GM12875 (cell line): ENCODE results near the gene MED26.

Experiments
- H3K4me3 ChIP-seq: one replicate; pipeline ENCODE4 v1.5.1; 2011; ENCODE audit warnings: low read depth, low read length, control low read depth
- TF ChIP-seq, protein P1 (sequence below): IDR thresholded peaks from 2 replicates; pipeline ENCODE4 v1.5.1; 2011; ENCODE audit warnings: low read depth, mild to moderate bottlenecking, control low read depth, inconsistent platforms, low read length, moderate library complexity, borderline replicate concordance; ENCODE audit not compliant: insufficient read depth

MED26 gene

DNA sequence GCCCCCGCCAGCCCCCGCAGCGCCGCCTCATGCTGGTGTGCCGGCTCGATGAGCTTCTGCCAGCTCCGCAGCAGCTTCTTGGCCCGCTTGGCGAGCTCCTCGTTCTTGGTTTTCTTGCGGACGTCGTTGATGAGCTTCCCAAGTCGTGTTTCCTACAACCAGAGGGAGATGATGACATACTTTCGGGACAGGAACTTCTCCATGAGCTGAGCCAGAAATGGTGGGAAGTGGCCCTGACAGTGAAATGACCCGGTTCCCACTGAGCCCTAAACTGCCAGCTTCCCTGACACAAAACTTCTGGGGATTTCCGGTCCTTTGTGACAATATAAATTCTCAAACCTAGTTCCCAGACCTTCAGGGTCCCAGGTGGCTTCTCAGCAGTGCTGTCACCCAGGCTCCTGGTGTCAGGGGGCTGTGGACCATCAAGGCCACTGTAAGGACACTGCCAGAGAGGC is 50.4 kb downstream of the MED26 start:
- TF ChIP-seq, protein P1, sequence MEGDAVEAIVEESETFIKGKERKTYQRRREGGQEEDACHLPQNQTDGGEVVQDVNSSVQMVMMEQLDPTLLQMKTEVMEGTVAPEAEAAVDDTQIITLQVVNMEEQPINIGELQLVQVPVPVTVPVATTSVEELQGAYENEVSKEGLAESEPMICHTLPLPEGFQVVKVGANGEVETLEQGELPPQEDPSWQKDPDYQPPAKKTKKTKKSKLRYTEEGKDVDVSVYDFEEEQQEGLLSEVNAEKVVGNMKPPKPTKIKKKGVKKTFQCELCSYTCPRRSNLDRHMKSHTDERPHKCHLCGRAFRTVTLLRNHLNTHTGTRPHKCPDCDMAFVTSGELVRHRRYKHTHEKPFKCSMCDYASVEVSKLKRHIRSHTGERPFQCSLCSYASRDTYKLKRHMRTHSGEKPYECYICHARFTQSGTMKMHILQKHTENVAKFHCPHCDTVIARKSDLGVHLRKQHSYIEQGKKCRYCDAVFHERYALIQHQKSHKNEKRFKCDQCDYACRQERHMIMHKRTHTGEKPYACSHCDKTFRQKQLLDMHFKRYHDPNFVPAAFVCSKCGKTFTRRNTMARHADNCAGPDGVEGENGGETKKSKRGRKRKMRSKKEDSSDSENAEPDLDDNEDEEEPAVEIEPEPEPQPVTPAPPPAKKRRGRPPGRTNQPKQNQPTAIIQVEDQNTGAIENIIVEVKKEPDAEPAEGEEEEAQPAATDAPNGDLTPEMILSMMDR = no peak
- H3K4me3 ChIP-seq = no peak overlapping the region

DNA sequence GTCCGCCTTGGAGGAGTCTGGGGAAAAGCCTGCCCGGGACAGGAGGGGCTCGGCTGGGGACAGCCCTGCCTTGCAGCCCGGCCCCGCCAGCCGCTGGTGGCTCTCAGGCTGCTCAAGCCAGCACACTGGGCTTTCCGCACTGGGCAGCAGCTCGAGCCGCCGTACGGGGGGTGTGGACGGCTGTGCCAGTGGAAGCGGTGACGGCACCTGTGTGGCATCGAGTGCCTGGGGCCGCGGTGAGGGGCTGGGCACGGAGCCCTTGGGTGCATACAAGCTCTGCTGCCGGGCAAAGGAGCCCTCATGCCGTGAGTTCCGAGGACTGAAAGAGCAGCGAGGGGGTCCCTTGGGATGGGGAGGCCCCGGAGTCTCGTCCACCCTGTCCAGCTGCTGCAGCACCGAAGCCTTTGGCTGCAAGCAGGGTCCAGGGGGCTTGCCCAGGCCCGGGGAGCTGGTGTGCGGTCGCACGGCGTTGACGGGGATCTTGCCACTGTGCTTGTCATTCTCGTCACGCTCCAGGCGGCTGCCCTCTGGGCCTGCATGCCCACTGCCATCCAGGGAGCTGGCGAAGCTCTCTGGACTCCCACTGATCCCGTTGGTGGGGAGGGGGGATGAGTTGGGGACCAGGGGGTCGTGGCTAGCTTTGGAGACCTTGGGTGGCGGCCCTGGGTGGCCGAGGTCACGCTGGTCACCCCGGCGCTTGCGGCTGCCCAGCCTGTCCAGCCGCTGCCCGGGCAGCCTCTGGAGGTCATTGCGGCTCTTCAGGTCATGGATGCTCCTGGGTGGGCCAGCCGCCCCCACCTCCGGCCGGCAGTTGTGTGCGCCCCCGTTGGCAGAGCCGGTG is 51.1 kb downstream of the MED26 start:
- TF ChIP-seq, protein P1 = no peak
- no peak overlapping the region for H3K4me3 ChIP-seq

DNA sequence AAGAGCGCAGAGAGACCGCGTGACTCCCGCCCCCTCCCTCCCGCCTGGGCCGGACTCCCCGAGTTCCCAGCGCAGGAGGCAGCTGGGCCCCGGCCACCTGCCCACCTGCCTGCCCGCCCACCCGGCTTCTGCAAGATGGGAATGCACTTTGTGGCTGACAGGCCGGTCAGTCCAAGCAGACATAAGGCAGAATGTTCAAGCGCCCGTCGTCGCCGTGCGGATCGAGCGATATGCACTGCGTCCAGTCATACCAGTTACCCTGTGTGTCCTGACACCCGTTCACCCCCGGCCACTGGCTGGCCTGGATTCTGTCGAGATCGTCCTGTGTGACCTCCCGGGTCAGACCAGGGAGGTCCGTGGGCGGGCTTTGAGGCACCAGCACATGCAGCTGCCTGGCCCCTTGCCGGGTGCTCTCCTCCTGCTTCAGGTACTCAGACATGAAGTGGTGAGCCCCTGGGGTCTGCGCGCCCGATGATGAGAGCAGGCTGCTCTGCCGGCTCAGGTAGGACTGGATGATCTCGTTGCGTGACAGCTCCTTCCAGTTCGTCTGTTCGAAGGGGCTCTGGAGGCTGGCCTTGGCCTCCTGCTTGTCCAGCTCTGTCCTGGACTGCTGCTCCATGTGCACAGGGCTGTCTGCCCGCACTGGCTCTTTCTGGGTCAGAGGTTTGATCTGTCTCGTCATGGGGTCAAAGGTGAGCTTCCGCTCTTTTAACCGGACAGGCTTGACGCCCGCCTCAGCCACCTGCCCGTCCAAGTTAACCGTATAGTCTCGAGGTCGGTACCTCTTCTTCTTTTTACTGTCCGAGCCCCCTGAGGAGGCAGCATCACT is 51.9 kb downstream of the MED26 start:
- H3K4me3 ChIP-seq = no peak overlapping the region
- TF ChIP-seq, protein P1 = no peak

DNA sequence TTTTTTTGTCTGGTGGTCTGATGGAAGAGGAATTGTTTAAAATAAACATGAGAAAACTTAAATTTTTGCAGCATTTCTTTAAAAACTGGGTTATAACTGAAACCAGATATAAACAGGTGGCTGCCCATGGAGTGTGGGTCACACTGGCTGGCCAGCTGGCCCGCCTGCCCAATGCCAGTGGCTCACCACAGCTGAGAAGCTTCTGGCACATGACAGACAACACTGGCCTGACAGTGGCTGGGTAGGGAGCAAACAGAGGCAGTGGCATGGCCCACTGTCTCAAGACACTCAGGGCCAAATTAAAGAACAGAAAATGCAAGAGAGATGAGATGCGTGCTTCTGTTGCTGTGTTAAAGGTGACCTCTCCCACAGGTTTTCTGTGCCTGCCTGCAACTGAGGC is 52.7 kb downstream of the MED26 start:
- no peak overlapping the region for H3K4me3 ChIP-seq
- TF ChIP-seq, protein P1 = no peak

DNA sequence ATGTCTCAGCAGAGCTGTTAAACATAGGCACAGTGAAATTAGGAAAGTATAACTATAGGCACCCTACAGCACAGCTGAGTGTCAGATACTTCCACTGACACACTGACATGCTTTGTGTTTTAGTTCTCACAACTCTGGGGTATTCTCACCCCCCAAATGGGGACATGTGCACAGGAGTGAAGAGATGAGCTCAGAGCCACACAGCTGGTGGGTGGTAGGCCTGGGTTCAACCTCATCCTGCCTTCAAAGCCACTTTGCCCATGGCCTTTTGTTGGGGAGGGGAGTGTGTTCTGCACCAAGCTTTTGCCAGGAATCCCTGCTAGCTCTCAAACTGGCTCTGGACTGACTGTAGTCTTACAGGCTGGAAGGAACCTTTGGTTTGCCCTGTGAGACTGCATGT is 54.1 kb downstream of the MED26 start:
- TF ChIP-seq, protein P1 = no peak
- H3K4me3 ChIP-seq = no peak overlapping the region

DNA sequence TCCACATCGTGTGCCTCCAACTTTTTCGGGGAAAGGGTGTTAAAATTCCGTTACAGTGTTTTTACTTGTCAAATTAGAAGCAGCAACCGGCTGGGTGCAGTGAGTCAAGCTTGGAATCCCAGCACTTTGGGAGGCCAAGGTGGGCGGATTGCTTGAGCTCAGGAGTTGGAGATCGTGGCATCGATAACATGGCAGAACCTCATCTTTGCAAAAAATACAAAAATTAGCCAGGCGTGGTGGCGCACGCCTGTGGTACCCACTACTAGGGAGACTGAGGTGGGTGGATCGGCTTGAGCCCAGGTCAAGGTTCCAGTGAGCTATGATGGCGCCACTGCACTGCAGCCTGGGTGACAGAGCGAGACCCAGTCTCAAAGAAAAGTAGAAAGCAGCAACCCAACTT is 54.7 kb downstream of the MED26 start:
- TF ChIP-seq, protein P1 = no peak
- H3K4me3 ChIP-seq = peak overlapping the region; percentile 79
